NCI-H2196 (cell line): ENCODE measurements around the gene SPATA32.

Experiments used
- DNase-seq: peaks from one replicate; lab custom pipeline; 2025; ENCODE audit not compliant: unreplicated experiment; lab: John Stamatoyannopoulos, UW

The SPATA32 gene

GRCh38 chr17:45294506-45294905, 32.6 kb upstream of the SPATA32 start:
- peak; percentile 71 for DNase-seq

GRCh38 chr17:45293413-45294211, 31.7 kb upstream of the SPATA32 start:
- DNase-seq = peak; percentile 71

DNA sequence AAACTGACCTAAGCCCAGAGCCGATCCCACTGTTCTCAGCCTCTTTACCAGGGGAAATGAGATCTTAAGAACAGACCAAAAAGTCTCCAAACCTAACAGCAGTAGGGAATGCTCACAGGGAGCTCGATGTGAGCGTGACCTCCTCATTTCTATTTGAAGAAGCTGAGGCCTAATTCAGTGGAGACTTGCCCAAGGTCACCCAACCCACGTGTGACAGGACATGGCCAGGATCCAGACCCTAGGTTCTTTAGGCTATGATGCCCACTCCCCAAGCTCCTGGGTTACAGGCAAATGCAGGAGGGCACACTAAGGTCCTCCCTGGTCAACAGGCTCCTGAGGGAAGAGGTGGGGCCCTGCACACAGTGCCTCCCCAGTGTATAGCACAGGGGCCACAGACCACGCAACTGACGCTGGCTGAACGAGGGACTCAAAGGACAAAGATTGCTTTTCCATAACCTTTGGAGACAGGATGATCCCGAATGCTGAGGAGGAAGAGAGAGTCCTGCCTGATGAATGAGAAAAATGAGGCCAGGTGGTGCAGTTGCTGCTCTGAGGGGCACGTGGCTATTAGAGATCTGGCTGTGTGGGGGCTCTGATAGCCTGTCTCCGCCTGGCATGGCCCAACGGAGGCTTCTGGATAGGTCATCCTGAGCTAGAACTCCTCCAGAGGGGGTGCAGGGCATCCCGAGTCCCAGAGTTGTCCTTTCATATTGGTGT, 31.0 kb upstream of the SPATA32 start:
- no peak for DNase-seq

DNA sequence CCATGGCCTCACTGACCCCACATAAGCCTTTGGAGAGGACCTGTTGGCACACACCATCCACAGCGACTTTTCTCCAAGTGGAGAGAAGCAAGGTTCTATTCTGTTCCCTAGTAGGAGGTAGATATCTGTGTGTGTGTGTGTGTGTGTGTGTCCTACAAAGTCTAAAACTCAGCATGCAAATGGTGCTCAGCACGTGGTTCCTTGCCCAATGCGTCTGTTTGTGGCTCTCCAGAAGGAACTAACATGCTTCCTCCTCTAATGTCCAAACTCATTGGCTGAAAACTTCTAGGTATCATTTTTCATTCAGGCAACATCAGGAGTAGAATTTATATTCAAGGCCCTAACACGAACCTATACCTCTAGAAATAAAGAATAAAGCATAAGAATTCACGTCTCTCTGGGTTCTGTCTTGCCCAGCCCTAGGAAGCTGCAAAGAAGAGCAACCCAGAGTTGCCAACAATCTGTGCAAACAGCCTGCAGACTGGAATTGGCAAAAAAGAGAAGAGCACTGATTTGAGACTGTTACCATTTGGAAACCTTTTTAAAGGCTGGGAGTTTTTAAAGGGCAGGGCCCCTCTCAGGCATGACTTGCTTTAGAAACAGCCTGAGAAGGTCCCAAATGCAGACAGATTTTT, 29.4 kb upstream of the SPATA32 start:
- no peak for DNase-seq

GRCh38 chr17:45290269-45290765, 28.4 kb upstream of the SPATA32 start:
- DNase-seq = no peak

GRCh38 chr17:45289301-45290268, 27.7 kb upstream of the SPATA32 start:
- DNase-seq = peak; percentile 34

DNA sequence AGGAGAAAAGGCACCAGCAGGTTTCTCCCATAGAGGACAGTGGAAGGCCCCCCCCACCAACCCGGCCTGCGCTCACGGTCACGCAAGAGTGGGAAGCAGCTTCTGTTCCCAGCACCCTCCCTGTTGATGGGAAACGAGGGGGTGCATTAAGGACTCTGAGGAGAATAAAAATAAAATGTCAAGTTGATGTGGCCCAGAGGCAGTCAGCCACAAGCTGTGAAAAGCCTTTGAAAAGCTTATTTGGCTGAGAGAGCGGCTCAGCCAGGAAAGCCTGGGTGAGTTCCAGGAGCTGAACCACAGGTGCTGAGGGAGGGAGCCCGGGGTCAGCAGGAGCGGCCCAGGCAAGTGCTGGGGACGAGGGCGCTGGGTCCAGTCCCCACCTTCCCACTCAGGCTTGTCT, 26.9 kb upstream of the SPATA32 start:
- DNase-seq = peak; percentile 71

GRCh38 chr17:45287526-45288500, 25.9 kb upstream of the SPATA32 start:
- peak; percentile 47 for DNase-seq

- DNase-seq = no peak
Observed at GRCh38 chr17:45286286-45286685, 24.4 kb upstream of the SPATA32 start.

DNA sequence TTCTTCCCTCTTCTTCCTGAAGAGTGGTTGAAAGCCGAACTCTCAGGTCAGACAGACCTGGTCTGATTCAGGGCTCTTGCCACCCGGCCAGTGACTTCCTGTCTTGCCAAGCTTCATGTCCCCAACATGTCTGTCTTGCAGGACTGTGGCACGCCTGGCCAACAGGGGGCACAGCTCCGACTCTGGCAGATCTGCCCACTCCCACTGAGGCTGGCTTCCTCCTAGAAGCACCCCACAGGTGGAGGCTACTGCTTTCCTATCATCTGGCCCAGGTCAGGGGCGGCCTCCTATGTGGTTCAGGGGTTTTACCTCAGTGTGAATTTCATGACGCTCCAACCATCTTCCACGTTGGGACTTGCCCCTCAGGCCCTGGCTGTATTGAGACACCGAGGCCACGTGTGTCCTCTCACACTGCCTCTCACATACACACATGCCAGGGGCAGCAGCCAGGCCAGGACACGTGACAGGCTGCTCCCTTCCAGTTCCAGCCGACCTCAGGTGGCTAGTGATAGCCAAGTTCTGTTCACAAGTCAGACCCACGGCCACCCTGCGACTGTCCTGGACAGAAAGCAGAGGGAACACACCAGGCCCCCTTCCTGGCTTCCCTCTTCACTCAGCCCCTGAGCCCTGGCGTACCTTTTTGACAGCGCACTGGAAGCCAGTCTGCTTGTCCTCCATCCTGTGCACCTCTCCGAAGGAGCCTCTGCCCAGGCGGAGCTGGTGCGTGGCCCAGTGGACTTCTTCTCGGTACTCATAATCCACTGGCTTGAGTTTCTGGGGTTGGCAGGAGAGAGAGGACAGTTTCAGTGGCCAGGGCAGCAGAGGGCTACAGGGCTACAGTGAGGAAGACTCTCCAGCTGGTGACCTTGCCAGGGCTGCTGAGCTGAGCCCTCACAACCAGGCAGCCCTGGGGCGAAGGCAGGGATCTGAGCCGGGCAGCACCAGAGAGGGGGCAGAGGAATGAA, 22.6 kb upstream of the SPATA32 start:
- DNase-seq = no peak

DNA sequence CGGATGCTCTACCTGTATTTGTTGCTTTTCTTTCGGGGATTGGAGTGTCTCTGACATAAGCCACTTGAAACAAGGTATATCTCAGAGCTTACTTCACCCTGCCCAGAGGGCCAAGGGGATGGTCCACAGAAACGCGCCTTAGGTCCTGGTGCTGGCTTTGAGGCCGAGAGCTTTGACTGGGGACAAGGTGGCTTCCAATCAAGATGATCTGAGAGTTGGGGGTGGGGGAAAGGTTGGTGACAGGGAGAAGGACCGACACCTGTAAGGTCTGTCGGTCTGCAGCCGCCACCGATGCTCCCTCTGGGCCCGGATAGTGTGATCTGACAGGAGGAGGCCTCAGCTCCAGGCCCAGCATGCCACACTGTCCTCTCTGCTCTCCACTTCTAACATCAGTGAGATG, 21.8 kb upstream of the SPATA32 start:
- no peak for DNase-seq

GRCh38 chr17:45282683-45283644, 21.1 kb upstream of the SPATA32 start:
- DNase-seq = peak; percentile 92

- no peak for DNase-seq
Observed at GRCh38 chr17:45279898-45280297, 18.0 kb upstream of the SPATA32 start.

- no peak for DNase-seq
Observed at GRCh38 chr17:45277992-45278391, 16.1 kb upstream of the SPATA32 start.

DNA sequence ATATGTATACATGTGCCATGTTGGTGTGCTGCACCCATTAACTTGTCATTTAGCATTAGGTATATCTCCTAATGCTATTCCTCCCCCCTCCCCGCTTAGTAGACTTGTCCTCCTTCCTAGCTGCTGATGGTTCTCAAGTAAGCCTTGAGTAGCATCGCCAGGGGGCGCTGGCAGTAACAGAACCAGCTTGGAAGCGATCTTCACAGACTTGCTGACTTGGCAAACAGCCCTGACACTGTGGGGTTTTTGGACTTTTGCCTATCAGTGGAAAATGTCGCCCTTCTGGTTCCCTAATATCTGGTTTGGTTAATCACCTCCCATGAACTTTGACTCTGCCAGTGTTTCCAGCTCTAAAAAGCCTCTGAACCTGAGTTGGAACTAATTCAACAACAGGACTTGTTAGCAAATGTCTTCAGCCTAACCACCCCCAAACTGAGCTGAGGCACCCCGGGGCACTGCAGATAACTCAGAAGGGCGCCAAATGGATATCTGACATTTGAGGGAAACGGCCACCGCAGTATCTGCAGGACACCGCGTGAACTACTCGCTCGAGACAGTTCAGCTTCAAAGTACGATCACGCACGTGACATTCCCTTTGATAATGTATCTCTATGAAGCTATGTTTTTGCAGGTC, 15.4 kb upstream of the SPATA32 start:
- DNase-seq = peak; percentile 94

DNA sequence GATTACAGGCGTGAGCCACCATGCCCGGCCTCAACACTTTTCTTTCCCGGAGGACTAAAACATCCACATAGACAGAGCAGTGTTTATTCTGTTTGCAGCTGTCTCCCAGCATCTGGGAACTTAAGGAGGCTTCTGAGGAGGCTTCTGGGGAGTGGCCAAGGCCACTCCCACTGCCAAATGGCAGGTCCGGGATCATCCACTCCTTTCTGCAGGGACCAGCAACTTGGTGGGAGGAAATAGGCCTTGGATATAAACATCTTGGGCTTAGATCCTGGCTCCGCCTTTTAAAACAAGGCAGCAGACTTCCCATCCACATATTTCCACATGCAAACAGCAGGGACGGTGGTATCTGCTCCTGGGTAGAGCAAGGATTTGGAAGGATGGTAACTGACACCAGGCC, 14.1 kb upstream of the SPATA32 start:
- no peak for DNase-seq

GRCh38 chr17:45274033-45274432, 12.1 kb upstream of the SPATA32 start:
- DNase-seq = no peak
